Liver (tissue), 9 donors: ENCODE data around the gene RCBTB1. TPM values are rescaled to one million over a fixed set of nuclear protein-coding genes. Genes with fewer than 3 reads are reported as not detected.

ENCODE experiments used
- DNase-seq: peaks from one replicate; pipeline ENCODE4 v3.0.0-alpha.2; 2017; ENCODE audit warnings: low spot score
- H3K27ac ChIP-seq, 2 donors: one replicate each; pipeline ENCODE4 v1.7.0; 2013; ENCODE audit warnings: inconsistent platforms in 2 of 2, low read length in 2 of 2, control low read depth in 1 of 2, low read depth in 1 of 2, mild to moderate bottlenecking in 1 of 2
- H3K27me3 ChIP-seq, 4 donors: one replicate each; pipeline versions ENCODE4 v1.6.1 to v1.7.0; 2013; ENCODE audit warnings: low read length in 3 of 4, inconsistent platforms in 1 of 4, mild to moderate bottlenecking in 1 of 4, moderate library complexity in 1 of 4; ENCODE audit not compliant: control insufficient read depth in 4 of 4, insufficient read depth in 4 of 4
- H3K36me3 ChIP-seq, 4 donors: one replicate each; pipeline versions ENCODE4 v1.6.1 to v1.7.0; 2013; ENCODE audit warnings: low read length in 3 of 4, mild to moderate bottlenecking in 3 of 4, low read depth in 1 of 4, moderate library complexity in 1 of 4; ENCODE audit not compliant: control insufficient read depth in 4 of 4, insufficient read depth in 3 of 4
- H3K4me1 ChIP-seq, 4 donors: one replicate each; pipeline versions ENCODE4 v1.6.1 to v1.7.0; 2013; ENCODE audit warnings: low read length in 3 of 4, mild to moderate bottlenecking in 3 of 4, moderate library complexity in 1 of 4; ENCODE audit not compliant: control insufficient read depth in 4 of 4, insufficient read depth in 4 of 4
- H3K4me3 ChIP-seq, 3 donors: one replicate each; pipeline versions ENCODE4 v1.6.1 to v1.7.0; 2013; ENCODE audit warnings: low read length in 3 of 3, control low read depth in 1 of 3, low read depth in 1 of 3, mild to moderate bottlenecking in 1 of 3
- H3K9ac ChIP-seq, 2 donors: one replicate each; pipeline ENCODE4 v1.7.0; 2013; ENCODE audit warnings: low read length in 2 of 2, mild to moderate bottlenecking in 2 of 2, moderate library complexity in 2 of 2, control low read depth in 1 of 2, low read depth in 1 of 2
- H3K9me3 ChIP-seq, 4 donors: one replicate each; pipeline versions ENCODE4 v1.6.1 to v1.7.0; 2013; ENCODE audit warnings: low read length in 3 of 4; ENCODE audit not compliant: control insufficient read depth in 4 of 4
- EGR1 ChIP-seq, 2 donors: IDR thresholded peaks; 2 replicates each; pipeline ENCODE4 v1.6.1; 2016 to 2018; ENCODE audit warnings: antibody characterized with exemption in 2 of 2, low read depth in 2 of 2
- GABPA ChIP-seq, 2 donors: IDR thresholded peaks in 1 of 2; conservative IDR thresholded peaks in 1 of 2; 2 replicates each; pipeline ENCODE4 v1.6.1; 2016; ENCODE audit warnings: antibody characterized with exemption in 2 of 2, mild to moderate bottlenecking in 1 of 2, moderate library complexity in 1 of 2
- HNF4A ChIP-seq, 2 donors: conservative IDR thresholded peaks; 2 replicates each; pipeline ENCODE4 v1.6.1; 2016; ENCODE audit warnings: antibody characterized with exemption in 2 of 2, mild to moderate bottlenecking in 2 of 2
- HNF4G ChIP-seq: IDR thresholded peaks from 2 replicates; pipeline ENCODE4 v1.6.1; 2016; ENCODE audit warnings: antibody characterized with exemption
- JUND ChIP-seq, 2 donors: IDR thresholded peaks; 2 replicates each; pipeline ENCODE4 v1.6.1; 2016; ENCODE audit warnings: antibody characterized with exemption in 2 of 2
- NR2F2 ChIP-seq: IDR thresholded peaks from 2 replicates; pipeline ENCODE4 v1.6.1; 2016; ENCODE audit warnings: antibody characterized with exemption
- RXRA ChIP-seq, 2 donors: IDR thresholded peaks; 2 replicates each; pipeline ENCODE4 v1.6.1; 2017 to 2018; ENCODE audit warnings: antibody characterized with exemption in 2 of 2, mild to moderate bottlenecking in 1 of 2
- TAF1 ChIP-seq: conservative IDR thresholded peaks from 2 replicates; pipeline ENCODE4 v1.6.1; 2016; ENCODE audit warnings: antibody characterized with exemption, mild to moderate bottlenecking
- YY1 ChIP-seq: IDR thresholded peaks from 2 replicates; pipeline ENCODE4 v1.6.1; 2016; ENCODE audit warnings: antibody characterized with exemption, mild to moderate bottlenecking
- WGBS: extraction: QIAGEN DNeasy Blood & Tissue Kit; methylation state at CpG from one replicate; pipeline ENCODE4 v1.1.7; 2013; 5-methylcytosine and 5-hydroxymethylcytosine counted together
- polyA plus RNA-seq, 2 donors: library from polyadenylated mRNA; stranded (reverse) in 1 of 2; unstranded in 1 of 2; fragments of 200-250 nt in 1 of 2; fragments of >200 nt in 1 of 2; fragmentation: Nextera tagmentation in 1 of 2; extraction: Ambion mirVana in 1 of 2; gene quantifications; one replicate each; pipeline versions ENCODE4 v1.2.1 to v1.2.3, GENCODE V29; 2013 to 2015
- total RNA-seq, 2 donors: library from RNA; depleted of rRNA; stranded (reverse); fragments of >200 nt; gene quantifications; one replicate each; pipeline ENCODE4 v1.2.3, GENCODE V29; 2014
- TF ChIP-seq, protein P1 (sequence below): IDR thresholded peaks from 2 replicates; pipeline ENCODE4 v1.6.1; 2016; ENCODE audit warnings: antibody characterized with exemption, mild to moderate bottlenecking
- TF ChIP-seq, protein P2 (sequence below): IDR thresholded peaks from 2 replicates; pipeline ENCODE4 v1.6.1; 2016; ENCODE audit warnings: antibody characterized with exemption
- TF ChIP-seq, protein P3 (sequence below): fragments of 150-350 bp; IDR thresholded peaks from 2 replicates; pipeline ENCODE4 v1.5.1; 2017; ENCODE audit warnings: improper control_type of control experiment, low read depth, low read length; ENCODE audit not compliant: missing input control
- donor health status: healthy.
- donor health status: healthy.
- donor health status: healthy.
- donor health status: healthy.
- donor health status: healthy.

The RCBTB1 gene
- total and polyA plus RNA-seq, 4 donors, result 3.9 to 9.0 (median 6.5) TPM

DNA sequence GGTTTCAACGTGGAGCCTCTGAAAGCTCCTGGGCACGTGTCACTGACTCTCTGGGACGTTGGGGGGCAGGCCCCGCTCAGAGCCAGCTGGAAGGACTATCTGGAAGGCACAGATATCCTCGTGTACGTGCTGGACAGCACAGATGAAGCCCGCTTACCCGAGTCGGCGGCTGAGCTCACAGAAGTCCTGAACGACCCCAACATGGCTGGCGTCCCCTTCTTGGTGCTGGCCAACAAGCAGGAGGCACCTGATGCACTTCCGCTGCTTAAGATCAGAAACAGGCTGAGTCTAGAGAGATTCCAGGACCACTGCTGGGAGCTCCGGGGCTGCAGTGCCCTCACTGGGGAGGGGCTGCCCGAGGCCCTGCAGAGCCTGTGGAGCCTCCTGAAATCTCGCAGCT lies 45.2 kb upstream of the RCBTB1 start (continued):
- TF ChIP-seq, protein P1, sequence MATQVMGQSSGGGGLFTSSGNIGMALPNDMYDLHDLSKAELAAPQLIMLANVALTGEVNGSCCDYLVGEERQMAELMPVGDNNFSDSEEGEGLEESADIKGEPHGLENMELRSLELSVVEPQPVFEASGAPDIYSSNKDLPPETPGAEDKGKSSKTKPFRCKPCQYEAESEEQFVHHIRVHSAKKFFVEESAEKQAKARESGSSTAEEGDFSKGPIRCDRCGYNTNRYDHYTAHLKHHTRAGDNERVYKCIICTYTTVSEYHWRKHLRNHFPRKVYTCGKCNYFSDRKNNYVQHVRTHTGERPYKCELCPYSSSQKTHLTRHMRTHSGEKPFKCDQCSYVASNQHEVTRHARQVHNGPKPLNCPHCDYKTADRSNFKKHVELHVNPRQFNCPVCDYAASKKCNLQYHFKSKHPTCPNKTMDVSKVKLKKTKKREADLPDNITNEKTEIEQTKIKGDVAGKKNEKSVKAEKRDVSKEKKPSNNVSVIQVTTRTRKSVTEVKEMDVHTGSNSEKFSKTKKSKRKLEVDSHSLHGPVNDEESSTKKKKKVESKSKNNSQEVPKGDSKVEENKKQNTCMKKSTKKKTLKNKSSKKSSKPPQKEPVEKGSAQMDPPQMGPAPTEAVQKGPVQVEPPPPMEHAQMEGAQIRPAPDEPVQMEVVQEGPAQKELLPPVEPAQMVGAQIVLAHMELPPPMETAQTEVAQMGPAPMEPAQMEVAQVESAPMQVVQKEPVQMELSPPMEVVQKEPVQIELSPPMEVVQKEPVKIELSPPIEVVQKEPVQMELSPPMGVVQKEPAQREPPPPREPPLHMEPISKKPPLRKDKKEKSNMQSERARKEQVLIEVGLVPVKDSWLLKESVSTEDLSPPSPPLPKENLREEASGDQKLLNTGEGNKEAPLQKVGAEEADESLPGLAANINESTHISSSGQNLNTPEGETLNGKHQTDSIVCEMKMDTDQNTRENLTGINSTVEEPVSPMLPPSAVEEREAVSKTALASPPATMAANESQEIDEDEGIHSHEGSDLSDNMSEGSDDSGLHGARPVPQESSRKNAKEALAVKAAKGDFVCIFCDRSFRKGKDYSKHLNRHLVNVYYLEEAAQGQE, result no peak
- TF ChIP-seq HNF4G, result no peak

DNA sequence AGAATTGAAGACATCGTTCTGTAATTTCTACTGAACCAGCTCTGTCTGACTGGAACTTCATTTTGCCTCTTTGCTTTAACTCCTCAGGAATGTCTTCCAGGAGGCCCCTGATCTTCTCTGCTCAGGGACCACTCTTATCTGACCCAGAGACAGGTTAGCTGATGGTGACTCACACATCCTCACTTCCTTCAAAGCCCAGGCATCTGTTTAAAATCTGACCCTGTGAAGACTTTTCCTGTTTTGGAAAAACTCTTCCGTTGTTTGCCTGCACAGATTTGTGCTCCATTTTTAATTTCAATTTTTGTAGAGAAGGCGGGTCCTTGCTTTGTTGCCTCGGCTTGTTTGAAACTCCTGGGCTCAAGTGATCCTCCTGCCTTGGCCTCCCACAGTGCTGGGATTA lies 44.6 kb upstream of the RCBTB1 start:
- Histone ChIP-seq H3K9ac (no peak overlapping the region), H3K36me3 (no peaks in the 10 kb centered on the region), H3K4me1 (peaks cover 5 to 17% (median 10%) of the 10 kb centered on the region in 4 donors), H3K27me3 (no peaks in the 10 kb centered on the region), H3K9me3 (no peaks in the 10 kb centered on the region), H3K4me3 (no peak overlapping the region), H3K27ac (no peak overlapping the region)
- DNase-seq, result no peak
- WGBS, result 80% methylated on average over 4 of the region's 4 CpGs
- TF ChIP-seq HNF4A (conservative IDR thresholded peaks at IDR 0.05) (no peak), GABPA (IDR thresholded peaks at IDR 0.05 in 1 of 2, conservative IDR thresholded peaks at IDR 0.05 in 1 of 2) (no peak), TAF1 (no peak), EGR1 (IDR thresholded peaks at IDR 0.05; ENCODE audit: low read depth in 2 of 2) (no peak), RXRA (IDR thresholded peaks at IDR 0.05) (no peak), JUND (IDR thresholded peaks at IDR 0.05) (no peak), NR2F2 (no peak), YY1 (no peak)
- TF ChIP-seq, protein P2, sequence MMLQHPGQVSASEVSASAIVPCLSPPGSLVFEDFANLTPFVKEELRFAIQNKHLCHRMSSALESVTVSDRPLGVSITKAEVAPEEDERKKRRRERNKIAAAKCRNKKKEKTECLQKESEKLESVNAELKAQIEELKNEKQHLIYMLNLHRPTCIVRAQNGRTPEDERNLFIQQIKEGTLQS, result no peak
- TF ChIP-seq, protein P3, sequence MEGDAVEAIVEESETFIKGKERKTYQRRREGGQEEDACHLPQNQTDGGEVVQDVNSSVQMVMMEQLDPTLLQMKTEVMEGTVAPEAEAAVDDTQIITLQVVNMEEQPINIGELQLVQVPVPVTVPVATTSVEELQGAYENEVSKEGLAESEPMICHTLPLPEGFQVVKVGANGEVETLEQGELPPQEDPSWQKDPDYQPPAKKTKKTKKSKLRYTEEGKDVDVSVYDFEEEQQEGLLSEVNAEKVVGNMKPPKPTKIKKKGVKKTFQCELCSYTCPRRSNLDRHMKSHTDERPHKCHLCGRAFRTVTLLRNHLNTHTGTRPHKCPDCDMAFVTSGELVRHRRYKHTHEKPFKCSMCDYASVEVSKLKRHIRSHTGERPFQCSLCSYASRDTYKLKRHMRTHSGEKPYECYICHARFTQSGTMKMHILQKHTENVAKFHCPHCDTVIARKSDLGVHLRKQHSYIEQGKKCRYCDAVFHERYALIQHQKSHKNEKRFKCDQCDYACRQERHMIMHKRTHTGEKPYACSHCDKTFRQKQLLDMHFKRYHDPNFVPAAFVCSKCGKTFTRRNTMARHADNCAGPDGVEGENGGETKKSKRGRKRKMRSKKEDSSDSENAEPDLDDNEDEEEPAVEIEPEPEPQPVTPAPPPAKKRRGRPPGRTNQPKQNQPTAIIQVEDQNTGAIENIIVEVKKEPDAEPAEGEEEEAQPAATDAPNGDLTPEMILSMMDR, result no peak
- TF ChIP-seq, protein P1, result no peak
